Measurements from ENCODE around the gene TBC1D26. TPM values are rescaled to one million over a fixed set of nuclear protein-coding genes. Genes with fewer than 3 reads are reported as not detected.
"Not testable (repeated sequence)": the region's sequence is repeated elsewhere in the genome, so short reads cannot be mapped to it uniquely, and the experiment has no call there.

Gene TBC1D26
- total RNA-seq, 1 donor = 0.10 TPM

DNA sequence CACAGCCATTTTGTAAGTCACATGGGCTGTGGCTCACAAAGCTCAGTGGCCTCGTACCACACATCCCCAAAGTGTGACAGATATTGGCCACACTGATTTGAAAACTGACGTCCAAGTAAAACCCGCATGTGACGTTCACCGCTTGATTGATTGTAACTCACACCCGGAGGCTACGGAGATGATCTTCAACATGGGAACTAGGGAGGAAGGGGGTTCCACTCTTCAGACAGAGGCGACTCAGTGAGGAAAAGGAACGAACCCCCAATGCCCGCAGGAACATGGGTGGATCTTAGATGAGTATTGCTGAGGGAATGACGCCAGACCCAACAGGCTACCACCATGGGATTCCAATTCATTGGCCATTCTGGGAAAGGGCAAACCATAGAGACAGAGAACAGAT lies 7.2 kb downstream of the TBC1D26 start:
- not testable (repeated sequence) for H3K9me3 ChIP-seq (ENCODE audit: low read depth, low read length); H3K4me1 ChIP-seq (ENCODE audit: insufficient read depth, low read length); H3K27me3 ChIP-seq (ENCODE audit: insufficient read depth, low read length); H3K4me3 ChIP-seq (ENCODE audit: low read length)

GRCh38 chr17:15740041-15740440 lies 8.0 kb downstream of the TBC1D26 start:
- not testable (repeated sequence) for H3K9me3 ChIP-seq (ENCODE audit: low read depth, low read length); H3K27me3 ChIP-seq (ENCODE audit: insufficient read depth, low read length); H3K4me3 ChIP-seq (ENCODE audit: low read length); H3K4me1 ChIP-seq (ENCODE audit: insufficient read depth, low read length)

DNA sequence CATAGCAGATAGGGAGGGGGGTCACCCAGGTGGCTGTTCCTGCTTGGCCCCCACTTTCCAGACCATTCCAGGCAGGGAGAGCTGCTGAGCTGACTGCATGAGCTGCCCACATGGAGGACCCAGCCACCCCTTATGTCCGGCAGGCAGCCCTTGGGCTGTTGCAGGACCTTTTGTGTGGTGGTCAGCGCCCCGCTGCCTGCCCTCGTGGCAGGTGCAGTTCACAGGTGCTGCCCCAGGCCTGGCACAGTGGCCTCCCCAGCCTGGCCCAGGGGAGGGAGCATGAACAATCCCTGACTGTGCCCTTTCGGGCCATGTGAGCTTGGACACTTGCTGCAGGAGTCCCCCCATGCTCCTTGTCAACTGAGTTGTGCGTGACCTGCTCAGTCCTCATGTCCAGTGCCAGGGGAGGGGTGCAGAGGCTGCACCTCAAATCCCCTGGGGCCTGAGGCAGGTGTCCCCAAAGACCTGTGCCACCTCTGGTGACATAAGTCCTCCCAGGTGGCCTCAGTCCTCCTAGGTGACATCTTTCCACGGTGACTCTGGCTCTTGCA lies 8.6 kb downstream of the TBC1D26 start:
- Histone ChIP-seq H3K4me3 (ENCODE audit: low read length) (no peak overlapping the region), H3K9me3 (ENCODE audit: low read depth, low read length) (no peaks in the 10 kb centered on the region), H3K4me1 (ENCODE audit: insufficient read depth, low read length) (no peaks in the 10 kb centered on the region), H3K27me3 (ENCODE audit: insufficient read depth, low read length) (no peaks in the 10 kb centered on the region)

DNA sequence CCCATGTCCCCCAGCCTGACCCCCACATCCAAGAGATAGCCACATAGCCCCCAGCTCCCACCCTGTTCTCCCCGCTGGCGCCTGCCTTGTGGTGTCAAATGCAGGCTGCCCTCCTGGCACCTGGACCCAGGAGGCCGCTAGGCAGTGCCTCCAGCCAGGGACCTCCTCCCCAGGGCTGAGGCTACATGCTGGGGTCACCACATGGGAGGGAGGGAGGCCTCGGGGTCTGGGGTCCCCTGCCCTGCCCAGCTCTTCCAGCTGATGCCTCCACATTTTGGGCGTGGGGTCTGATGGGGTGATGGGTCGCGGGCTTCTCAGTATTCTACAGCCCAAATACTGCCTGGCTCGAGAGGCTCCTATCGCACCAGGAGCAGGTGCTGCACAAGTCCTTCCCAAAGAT lies 9.5 kb downstream of the TBC1D26 start:
- Histone ChIP-seq H3K27me3 (ENCODE audit: insufficient read depth, low read length) (no peaks in the 10 kb centered on the region), H3K4me3 (ENCODE audit: low read length) (no peak overlapping the region), H3K9me3 (ENCODE audit: low read depth, low read length) (no peaks in the 10 kb centered on the region), H3K4me1 (ENCODE audit: insufficient read depth, low read length) (no peaks in the 10 kb centered on the region)

GRCh38 chr17:15742051-15742795 lies 10.1 kb downstream of the TBC1D26 start:
- H3K27me3 ChIP-seq (ENCODE audit: insufficient read depth, low read length) = no peaks in the 10 kb centered on the region
- H3K4me3 ChIP-seq (ENCODE audit: low read length) = no peak overlapping the region
- H3K4me1 ChIP-seq (ENCODE audit: insufficient read depth, low read length) = no peaks in the 10 kb centered on the region
- no peaks in the 10 kb centered on the region for H3K9me3 ChIP-seq (ENCODE audit: low read depth, low read length)

- no peaks in the 10 kb centered on the region for H3K9me3 ChIP-seq (ENCODE audit: low read depth, low read length)
- H3K4me3 ChIP-seq (ENCODE audit: low read length) = no peak overlapping the region
- H3K4me1 ChIP-seq (ENCODE audit: insufficient read depth, low read length) = no peaks in the 10 kb centered on the region
- no peaks in the 10 kb centered on the region for H3K27me3 ChIP-seq (ENCODE audit: insufficient read depth, low read length)
Observed at GRCh38 chr17:15742921-15743320, 10.8 kb downstream of the TBC1D26 start.

GRCh38 chr17:15744074-15744676 lies 12.1 kb downstream of the TBC1D26 start:
- no peaks in the 10 kb centered on the region for H3K9me3 ChIP-seq (ENCODE audit: low read depth, low read length)
- no peaks in the 10 kb centered on the region for H3K4me1 ChIP-seq (ENCODE audit: insufficient read depth, low read length)
- H3K27me3 ChIP-seq (ENCODE audit: insufficient read depth, low read length) = no peaks in the 10 kb centered on the region
- H3K4me3 ChIP-seq (ENCODE audit: low read length) = no peak overlapping the region

GRCh38 chr17:15744885-15745284 lies 12.8 kb downstream of the TBC1D26 start:
- Histone ChIP-seq H3K4me1 (ENCODE audit: insufficient read depth, low read length) (no peaks in the 10 kb centered on the region), H3K9me3 (ENCODE audit: low read depth, low read length) (no peaks in the 10 kb centered on the region), H3K27me3 (ENCODE audit: insufficient read depth, low read length) (no peaks in the 10 kb centered on the region), H3K4me3 (ENCODE audit: low read length) (no peak overlapping the region)

GRCh38 chr17:15749403-15749802 lies 17.3 kb downstream of the TBC1D26 start:
- H3K27me3 ChIP-seq (ENCODE audit: insufficient read depth, low read length); H3K9me3 ChIP-seq (ENCODE audit: low read depth, low read length); H3K4me3 ChIP-seq (ENCODE audit: low read length); H3K4me1 ChIP-seq (ENCODE audit: insufficient read depth, low read length): not testable (repeated sequence)

DNA sequence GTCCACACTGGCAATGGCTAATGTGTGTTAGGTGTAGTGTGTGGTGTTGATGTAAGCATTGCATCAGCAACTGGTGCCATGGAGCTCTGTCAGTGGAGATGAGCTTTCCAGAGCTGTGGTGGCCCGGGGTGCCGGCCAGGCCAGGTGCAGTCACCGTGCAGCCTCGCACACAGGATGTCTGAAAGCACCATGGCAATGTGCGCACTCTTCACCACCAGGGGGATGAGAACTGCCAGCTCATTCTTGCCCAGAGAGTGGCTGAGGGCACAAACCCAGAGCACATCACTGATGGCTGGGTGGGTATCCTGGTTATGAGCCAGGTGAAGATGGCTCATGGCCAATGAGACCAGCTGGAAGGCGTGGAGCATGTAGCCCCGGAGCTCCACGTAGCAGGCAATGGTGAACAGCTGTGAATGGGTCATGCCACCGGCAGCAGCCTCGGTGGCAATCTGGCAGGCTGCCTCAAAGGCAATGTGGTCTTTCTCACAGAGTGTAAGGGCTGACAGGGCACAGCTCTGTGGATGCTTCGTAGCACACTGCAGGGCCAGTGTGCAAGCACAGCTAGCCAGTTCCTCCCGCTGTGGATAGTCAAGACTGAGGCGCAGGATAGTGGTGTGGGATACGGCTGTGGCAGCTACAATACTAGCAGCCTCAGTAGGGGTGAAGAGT lies 36.9 kb downstream of the TBC1D26 start:
- not testable (repeated sequence) for H3K4me3 ChIP-seq (ENCODE audit: low read length); H3K27me3 ChIP-seq (ENCODE audit: insufficient read depth, low read length); H3K4me1 ChIP-seq (ENCODE audit: insufficient read depth, low read length); H3K9me3 ChIP-seq (ENCODE audit: low read depth, low read length)

GRCh38 chr17:15770679-15771078 lies 38.6 kb downstream of the TBC1D26 start:
- H3K4me3 ChIP-seq (ENCODE audit: low read length); H3K27me3 ChIP-seq (ENCODE audit: insufficient read depth, low read length); H3K9me3 ChIP-seq (ENCODE audit: low read depth, low read length); H3K4me1 ChIP-seq (ENCODE audit: insufficient read depth, low read length): not testable (repeated sequence)

- Histone ChIP-seq H3K27me3 (ENCODE audit: insufficient read depth, low read length) (peaks cover 3% of the 10 kb centered on the region), H3K4me3 (ENCODE audit: low read length) (no peak overlapping the region), H3K9me3 (ENCODE audit: low read depth, low read length) (peaks cover 8% of the 10 kb centered on the region), H3K4me1 (ENCODE audit: insufficient read depth, low read length) (no peaks in the 10 kb centered on the region)
Observed at GRCh38 chr17:15776871-15777270, 44.8 kb downstream of the TBC1D26 start.

DNA sequence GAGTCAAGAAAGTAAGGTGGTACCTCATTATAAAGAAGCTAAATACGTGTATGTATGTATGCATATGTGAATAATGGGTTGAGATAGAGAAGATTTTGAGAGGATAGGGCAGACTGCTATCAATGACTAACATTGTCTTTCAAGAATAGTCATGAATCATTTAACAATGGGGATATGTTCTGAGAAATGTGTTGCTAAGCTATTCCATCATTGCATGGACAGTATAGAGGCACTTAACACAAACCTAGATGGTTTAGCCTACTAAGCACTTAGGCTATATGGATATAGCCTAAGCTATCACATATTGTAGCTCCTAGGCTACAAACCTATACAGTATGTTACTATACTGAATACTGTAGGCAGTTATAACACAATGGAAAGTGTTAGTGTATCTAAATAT lies 45.2 kb downstream of the TBC1D26 start:
- Histone ChIP-seq H3K9me3 (ENCODE audit: low read depth, low read length) (peaks cover 8% of the 10 kb centered on the region), H3K4me1 (ENCODE audit: insufficient read depth, low read length) (peaks cover under 1% of the 10 kb centered on the region), H3K4me3 (ENCODE audit: low read length) (no peak overlapping the region), H3K27me3 (ENCODE audit: insufficient read depth, low read length) (peaks cover 7% of the 10 kb centered on the region)

DNA sequence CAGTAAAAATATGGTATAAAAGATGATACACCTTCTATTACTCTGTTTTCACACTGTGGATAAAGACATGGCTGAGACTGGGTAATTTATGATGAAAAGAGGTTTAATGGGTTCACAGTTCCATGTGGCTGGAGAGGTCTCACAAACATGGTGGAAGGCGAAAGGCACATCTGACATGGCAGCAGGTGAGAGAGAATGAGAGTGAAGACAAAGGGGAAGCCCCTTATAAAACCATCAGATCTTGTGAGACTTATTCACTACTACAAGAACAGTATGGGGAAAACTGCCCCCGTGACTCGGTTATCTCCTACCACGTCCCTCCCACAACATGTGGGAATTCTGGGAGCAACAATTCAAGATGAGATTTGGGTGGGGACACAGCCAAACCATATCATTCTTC lies 45.6 kb downstream of the TBC1D26 start:
- Histone ChIP-seq H3K4me1 (ENCODE audit: insufficient read depth, low read length) (peaks cover 3% of the 10 kb centered on the region), H3K27me3 (ENCODE audit: insufficient read depth, low read length) (peaks cover 9% of the 10 kb centered on the region), H3K4me3 (ENCODE audit: low read length) (no peak overlapping the region), H3K9me3 (ENCODE audit: low read depth, low read length) (peaks cover 8% of the 10 kb centered on the region)

DNA sequence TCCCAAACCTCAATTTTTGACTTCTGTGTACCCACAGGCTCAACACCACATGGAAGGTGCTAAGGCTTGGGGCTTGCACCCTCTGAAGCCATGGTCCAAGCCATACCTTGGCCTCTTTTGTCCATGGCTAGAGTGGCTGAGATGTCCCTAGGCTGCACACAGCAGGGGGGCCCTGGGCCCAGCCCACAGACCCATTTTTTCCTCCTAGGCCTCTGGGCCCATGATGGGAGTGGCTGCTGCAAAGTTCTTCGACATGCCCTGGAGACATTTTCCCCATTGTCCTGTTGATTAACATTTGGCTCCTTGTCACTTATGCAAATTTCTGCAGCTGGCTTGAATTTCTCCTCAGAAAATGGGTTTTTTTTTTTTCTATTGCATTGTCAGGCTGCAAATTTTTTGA lies 47.0 kb downstream of the TBC1D26 start:
- Histone ChIP-seq H3K27me3 (ENCODE audit: insufficient read depth, low read length) (peaks cover 16% of the 10 kb centered on the region), H3K4me1 (ENCODE audit: insufficient read depth, low read length) (peaks cover 7% of the 10 kb centered on the region), H3K9me3 (ENCODE audit: low read depth, low read length) (peaks cover 8% of the 10 kb centered on the region), H3K4me3 (ENCODE audit: low read length) (no peak overlapping the region)
